ENCODE data around the gene TTYH3.
"Not testable (repeated sequence)": the region's sequence is repeated elsewhere in the genome, so short reads cannot be mapped to it uniquely, and the experiment has no call there.

TTYH3 gene

DNA sequence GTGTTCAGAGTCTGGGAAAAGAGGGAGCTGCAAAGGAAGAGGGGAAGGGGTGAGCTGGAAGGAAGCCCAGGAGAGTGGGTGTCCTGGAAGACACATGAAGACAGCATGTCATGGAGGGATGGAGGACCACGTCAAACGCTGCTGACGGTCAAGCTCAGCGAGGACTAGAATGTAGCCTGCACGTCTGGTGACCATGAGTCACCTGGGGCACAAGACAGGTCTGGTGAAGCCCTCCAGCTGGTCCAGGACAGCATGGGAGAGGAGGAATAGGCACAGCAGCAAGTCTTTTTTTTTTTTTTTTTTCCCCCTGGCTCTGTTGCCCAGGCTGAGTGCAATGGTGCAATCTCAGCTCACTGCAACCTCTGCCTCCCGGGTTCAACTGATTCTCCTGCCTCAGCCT lies 36.6 kb downstream of the TTYH3 start:
- no peak for DNase-seq

DNA sequence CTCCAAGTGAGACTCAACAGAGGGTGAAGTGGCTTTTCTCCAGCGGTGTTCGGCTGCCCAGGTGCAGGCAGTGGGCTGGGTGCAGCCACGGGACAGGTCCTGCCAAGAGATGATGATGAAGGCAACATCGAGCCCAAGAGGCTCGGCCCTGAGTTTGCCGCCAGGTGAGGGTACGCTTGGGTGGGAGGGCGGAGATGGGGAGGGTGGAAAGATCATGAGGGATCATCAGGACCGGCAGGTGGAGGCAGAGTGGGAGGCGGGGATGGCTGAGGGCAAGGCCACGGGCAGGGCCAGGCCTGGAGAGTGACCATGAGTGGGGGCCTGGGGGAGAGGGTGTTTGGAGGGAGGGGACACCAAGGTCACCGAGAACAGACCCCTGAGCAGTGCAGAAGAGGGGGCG lies 38.4 kb downstream of the TTYH3 start:
- DNase-seq: no peak

DNA sequence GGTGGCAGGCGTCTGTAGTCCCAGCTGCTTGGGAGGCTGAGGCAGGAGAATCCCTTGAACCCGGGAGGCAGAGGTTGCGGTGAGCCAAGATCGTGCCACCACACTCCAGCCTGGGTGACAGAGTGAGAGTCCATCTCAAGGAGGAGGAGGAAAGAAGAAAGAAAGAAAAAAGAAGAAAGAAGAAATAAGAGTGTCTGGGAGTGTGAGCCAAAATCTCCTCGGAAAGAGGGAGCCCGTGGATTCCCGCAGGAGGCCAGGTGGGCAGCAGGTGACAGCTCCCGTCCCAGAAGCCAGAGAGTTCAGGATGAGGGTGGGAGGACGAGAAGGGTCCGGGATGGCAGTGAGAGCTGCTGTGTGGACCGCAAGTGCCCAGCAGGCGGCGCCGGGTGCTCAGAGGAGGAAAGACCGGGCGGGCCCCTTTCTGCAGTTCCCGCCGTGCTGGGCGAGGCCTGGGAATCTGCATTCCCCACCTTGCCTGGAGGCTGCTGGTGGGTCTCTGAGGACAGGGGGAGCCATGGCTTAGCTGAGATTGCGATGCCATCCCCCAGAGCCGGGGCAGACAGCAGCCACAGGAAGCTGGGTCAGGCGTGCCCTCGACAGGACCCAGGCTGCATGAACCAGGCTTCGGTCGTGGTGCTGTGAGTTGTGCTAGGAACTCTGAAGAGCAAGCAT lies 39.1 kb downstream of the TTYH3 start:
- peak; percentile 43 to 73 for DNase-seq

DNA sequence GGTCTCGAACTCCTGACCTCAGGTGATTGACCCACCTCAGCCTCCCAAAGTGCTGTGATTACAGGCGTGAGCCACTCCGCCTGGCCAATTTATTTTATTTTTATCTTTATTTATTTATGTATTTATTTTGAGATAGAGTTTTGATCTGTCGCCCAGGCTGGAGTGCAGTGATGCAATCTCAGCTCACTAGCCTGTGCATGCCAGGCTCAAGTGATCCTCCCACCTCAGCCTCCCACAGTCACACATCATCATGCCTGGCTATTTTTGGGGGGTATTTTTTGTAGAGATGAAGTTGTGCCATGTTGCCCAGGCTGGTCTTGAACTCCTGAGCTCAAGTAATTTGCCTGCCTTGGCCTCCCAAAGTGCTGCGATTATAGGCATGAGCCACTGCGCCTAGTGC lies 41.4 kb downstream of the TTYH3 start:
- not testable (repeated sequence) for DNase-seq

DNA sequence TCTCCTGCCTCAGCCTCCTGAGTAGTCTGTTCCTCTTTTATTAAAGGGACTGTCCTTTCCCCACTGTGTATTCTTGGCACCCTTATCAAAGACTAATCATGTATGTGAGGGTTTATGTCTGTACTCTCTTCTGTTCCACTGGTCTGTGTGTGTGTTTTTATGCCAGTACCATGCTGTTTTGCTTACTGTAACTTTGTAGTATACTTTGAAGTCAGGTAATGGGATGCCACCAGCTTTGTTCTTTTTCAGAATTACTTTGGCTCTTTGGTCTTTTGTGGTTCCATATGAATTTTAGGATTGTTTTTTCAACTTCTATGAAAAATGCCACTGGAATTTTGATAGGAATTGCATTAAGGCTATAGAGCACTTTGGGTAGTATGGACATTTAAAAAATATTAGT lies 42.1 kb downstream of the TTYH3 start:
- DNase-seq: no peak

DNA sequence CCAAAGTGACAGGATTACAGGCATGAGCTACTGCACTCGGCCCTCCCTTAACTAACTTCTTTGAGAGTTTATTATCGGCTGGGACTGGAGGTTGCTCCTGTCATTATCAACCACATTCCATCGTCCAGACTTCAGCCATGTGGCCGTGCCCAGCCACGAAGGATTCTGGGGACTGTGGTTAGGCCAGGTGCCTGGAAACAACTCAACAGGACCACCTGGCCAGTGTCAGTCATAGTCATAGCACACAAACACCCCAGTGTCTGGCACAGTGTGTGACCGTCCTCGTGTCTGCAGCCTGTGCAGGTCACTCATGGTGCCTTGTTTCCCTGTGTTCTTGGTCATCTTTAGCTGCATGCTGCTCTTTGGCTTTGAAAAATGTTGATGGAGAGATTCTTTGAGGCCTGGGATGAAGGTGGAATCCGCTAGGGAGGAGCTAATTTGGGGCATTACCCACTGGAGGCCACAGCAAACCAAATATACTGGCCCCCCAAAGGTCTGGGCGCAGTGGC lies 43.5 kb downstream of the TTYH3 start:
- no peak for DNase-seq

DNA sequence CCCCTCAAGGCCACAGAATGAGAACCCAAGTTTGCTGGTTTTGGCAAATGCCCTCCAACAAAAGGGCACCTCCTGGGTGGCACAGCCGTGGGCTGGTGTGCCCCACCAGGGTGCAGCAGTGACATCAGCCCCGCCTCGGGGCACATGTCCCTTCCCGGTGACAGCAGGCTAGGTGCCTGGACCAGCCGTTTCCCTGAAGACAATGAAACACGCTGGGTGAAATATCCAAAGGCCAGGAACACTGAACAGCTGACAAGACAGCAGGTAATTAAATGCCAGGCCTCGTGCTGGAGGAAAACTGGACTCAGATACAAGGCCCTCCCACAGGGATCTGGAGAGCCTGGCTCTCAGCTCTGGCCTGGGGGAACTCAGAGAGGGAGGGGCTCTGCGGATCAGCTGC lies 44.8 kb downstream of the TTYH3 start:
- DNase-seq: not testable (repeated sequence)

DNA sequence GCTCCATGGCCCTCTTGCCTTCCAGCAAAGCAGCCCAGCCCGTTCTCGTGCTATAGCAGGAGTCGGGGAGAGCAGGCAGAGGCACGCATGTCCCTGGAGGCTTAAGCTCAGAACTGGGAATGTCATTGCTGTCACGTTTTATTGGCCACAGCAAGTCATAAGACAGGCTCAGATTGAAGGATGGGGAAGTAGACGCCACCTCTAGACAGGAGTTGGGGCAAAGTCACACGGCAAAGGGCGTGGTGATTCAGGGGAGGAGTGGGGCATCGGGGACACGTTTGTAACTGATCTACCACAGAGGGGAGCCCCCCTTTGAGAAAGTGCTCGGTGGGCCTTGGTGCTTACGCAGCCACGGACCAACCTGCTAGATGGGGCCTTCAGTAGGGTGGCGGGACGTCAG lies 46.7 kb downstream of the TTYH3 start:
- not testable (repeated sequence) for DNase-seq

DNA sequence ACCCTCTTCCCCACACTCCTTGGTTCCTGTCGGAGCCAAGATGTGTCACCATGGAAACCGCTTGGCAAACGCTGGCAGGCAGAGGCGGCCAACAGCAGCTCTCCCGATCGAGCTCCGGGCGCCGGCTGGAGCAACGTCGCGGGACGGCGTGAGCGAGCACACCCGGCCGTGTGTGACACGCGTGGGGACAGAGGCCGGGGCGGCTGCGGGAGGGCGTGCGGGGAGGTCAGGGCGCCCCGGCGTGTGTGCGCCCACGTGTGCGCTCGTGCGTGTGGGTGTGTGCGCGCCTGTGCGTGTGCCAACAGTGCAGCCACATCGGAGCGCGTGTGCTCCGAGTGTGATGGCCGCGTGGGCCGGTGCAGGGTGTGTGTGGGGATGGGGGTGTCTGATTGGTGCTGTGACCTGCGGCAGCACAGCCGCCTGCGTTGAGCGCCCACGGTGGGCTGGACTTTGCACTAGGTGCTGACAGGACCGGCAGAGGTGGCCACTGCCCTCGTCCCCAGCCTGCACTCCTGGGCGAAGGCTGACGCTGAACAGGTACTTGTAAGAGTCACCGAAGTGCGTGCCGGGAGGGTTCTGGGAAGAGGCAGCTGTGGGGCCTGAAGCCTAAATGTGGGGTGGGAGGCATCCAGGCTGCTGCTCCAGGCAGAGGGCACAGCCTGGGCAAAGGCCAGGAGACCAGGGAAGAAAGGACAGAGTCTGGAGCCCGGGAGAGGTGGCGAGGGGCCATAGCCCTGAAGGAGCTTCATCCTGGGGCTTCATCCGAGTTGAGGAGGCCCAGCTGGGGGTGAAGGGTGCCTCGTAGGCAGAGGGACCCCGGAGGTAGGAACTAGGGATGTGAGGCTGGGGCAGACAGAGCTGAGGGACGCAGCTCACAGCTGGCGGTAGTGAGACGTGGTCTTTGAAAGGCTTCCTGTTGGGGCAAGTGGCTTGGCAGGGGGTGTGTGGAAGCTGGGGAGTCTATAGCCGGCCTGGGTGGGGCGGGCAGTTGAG lies 47.6 kb downstream of the TTYH3 start:
- not testable (repeated sequence) for DNase-seq

DNA sequence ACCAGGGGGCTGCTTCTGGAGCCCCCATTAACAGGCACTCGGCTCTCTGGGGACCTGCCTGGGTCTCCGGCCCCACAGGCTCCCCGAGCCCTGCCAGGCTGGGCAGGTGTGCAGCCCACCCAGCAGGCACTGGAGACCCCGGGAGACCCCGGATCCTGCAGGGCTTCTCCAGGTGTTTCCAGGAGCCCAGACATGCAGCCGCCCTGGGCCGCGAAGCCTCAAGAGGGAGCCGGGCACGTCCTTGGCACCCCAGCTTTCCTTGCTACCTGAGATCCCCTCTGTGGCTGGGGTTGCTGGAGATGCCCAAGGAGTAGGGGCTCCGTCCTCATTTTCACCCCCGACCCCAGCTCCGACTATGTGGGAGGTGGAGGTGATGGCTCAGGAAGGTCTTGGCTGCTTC lies 48.5 kb downstream of the TTYH3 start:
- DNase-seq: no peak

DNA sequence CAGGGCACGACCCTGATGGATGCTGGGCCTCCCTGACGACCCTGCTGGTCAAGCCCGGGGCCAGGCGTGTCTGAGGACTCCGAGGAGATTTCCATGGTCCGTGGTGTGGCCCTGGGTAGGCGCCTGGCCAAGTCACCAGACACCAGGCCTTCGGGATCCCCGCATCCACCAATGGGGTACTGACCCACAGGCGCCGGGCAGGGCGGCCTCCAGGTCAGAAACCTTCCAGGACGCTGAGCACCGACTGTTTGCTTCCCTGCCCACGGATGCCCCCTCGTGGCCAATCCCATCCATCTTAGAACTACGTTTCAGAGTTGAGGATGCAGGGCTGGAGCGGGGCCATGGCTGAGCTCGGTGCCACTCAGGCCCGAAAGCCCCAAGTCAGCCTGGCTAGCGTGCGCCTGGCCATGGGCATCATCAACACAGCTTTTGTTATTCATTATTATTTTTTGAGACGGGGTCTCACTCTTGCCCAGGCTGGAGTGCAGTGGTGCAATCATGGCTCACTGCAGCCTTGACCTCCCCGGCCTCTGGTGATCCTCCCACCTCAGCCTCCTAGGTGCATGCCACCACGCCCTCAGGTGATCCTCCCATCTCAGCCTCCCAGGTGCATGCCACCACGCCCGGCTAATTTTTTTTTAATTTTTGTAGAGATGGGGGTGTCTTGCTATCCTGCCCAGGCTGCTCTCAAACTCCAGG lies 49.2 kb downstream of the TTYH3 start:
- peak; percentile 25 to 58 for DNase-seq

DNA sequence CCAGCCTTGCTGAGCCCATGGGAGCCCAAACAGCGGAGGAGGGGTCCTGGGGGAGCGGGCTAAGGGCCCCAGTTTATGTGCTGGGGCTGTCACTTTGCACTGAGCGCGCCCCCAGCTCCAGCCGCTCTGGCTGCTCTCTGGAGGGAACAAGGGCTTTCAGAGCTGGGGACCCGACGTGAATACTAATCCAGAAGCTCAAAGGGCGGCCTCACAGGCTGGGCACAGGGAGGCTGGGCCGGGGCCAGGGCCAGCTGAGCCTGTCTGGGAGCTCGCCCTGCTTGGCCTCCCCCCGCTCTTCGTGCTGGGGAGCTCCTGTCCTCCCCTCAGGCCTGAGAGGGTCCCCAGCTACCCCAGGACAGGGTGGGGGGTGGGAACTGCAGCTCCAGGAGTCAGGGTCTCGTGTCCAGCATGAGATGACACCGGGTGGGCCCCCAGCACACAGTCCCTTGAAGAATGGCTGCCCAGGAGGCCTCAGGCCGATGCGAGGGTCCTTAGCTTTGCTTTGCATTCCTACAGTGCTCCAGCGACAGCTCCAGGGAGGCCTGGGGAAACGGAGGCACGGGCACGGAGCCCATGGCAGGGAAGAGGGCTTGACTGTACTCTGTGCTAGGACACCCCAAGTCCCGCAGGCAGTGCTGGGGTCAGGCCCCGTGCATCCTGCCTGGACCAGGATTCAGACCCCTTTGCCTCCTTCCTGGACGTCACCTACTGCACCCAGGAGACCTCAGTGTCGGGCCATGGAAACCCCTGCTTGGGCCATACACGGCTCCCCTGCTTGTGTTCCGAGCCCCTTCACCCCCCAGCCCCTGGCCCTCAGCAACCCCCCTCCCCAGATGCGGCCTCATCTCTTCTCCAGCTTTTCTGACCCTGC lies 50.4 kb downstream of the TTYH3 start:
- DNase-seq: no peak

DNA sequence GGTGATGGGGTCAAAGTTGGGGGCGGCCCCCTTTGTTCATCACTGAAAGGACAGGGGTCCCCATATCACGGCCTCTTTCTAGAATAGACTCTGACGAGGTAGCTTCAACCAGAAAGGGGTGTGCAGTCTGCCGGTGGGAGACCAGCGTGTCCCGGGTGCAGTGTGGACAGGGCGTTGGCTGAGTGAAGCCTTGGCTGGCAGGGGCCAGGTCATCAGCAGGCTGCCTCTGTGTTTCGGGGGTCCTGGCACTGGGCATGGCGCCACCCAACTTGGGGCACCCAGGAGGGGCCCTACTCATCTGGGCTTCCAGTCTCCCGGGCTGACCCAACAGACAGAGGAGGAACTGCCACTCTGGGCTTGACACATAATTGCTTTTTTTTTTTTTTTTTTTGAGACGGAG lies 52.7 kb downstream of the TTYH3 start:
- DNase-seq: no peak

DNA sequence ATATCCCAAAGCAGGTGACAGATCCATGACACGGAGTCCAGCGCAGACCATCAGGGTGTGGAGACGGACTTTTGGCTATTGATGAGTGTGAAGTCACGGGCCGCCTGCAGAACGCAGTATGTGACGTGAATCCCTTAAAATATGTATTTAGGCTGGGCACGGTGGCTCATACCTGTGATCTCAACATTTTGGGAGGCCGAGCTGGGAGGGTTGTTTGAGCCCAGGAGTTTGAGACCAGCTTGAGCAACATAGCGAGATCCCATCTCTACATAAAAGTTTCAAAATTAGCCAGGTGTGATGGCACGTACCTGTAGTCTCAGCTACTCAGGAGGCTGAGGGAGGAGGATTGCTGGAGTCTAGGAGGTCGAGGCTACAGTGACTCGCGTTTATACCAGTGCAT lies 54.3 kb downstream of the TTYH3 start:
- no peak for DNase-seq

DNA sequence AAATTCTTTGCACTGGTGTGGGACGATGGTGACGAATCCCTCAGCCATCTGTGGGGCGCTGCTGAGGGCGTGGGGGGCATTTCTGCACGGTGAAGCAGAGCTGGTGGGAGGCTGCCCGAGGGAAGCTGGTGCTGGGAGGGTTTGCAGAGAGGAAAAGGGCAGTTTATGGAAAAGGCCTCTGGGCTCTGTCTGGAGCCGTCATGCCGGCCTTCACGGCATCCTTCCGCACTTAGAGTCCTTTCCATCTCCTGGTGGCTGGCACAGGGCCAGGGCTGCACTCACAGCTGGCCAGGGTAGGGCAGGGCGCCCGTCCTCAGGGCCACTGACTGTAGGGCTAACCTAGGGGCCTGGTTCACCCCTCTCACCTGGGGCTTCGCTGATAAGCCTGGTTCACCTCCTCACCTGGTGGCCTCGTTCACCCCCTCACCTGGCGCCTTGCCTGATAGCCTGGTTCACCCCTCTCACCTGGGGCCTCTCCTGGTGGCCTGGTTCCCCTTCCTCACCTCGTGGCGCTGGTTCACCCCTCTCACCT lies 55.6 kb downstream of the TTYH3 start:
- DNase-seq: no peak

DNA sequence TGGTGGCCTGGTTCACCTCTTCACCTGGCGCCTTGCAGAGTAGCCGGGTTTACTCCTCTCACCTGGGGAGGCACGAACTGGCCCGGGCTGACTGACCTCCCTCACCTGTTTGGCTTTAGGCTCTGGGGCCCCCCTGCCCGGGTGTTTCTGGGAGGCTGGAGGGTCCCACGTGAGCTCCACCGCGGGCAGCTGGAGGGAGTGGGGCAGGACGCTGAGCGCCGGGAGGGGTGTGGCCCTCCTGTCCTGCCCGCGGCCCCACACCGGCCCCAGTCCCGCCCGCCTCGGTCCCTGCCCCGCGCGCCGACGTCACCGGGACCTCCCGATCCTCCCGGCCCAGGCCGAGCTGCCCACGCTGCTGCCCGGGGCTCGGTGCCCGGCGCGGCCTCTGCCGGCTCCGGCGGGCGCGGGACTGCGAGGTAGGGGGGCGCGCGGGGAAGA lies 56.1 kb downstream of the TTYH3 start, which contains the start of gene AMZ1:
AMZ1 (plus strand) TSS at position 322 of the 438 bp plus-strand sequence. CDS start 12,250 bp downstream, outside the sequence.
- no peak for DNase-seq

DNA sequence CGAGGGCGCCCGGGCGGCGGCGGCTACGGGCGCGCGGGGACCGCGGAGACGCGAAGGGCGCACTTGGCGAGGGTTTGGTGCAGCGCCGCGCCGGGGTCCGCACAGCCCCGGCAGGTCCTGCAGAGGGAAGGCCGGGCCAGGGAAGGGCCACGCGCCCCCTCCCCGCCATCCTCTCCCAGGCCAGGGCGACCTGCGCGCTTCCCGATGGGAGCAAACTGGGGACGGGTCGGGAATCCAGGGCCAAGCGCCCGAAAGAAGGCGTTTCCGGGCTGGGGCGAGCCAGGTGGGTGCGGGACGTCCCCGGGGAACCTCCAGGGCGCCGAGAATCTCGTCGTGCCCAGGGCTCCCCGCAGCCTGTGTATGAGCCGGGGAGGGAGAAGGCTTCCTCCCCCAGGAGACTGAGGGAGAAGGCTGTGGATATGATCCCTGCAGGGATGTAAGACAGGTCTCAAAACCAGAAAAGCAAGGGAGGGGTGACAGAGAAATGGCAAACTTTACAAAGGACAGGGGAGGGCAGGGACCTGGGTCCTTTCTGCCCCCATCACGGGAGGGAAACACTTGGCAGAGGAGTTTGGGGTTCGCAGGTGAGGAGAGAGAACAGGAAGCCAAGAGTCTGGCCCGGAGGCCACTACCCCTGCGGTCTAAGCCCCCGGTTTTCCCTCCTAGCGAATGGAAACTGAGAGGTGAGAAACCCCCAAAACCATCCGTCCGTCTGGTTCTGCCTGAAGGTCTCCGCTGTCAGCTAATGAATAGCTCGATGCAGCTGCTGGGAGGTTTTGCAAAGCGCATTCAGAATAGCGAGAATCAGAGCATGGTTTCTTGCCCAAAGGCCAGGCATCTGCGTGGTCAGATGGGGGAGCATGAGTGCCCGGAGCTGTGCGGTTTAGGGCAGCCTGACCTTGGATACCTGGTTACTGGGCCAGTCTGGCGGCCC lies 56.9 kb downstream of the TTYH3 start:
- no peak for DNase-seq

DNA sequence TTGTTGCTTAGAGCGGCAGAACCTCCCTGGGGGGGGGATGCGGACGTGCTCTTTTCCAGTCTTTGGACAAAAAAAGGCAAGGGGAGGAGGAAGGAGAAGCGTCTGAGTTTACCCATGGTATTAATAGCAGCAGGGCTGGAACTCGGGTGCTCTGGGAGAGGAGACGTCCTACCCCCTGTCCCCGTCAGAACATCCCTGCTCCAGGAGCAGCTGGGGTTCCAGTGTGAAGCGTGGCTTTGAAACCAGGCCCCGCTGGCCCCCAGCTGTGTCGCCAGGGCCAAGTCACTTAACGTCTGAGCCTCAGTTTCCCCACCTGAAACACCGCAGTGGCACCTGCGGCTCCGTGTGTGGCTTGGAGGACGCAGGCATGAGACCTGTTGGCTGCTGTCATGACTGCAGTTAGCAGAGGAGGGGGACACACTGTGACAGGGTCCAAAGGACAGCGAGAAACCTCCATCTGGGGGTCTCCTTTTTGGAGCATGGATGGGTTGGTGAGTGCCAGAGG lies 57.6 kb downstream of the TTYH3 start:
- DNase-seq: no peak

DNA sequence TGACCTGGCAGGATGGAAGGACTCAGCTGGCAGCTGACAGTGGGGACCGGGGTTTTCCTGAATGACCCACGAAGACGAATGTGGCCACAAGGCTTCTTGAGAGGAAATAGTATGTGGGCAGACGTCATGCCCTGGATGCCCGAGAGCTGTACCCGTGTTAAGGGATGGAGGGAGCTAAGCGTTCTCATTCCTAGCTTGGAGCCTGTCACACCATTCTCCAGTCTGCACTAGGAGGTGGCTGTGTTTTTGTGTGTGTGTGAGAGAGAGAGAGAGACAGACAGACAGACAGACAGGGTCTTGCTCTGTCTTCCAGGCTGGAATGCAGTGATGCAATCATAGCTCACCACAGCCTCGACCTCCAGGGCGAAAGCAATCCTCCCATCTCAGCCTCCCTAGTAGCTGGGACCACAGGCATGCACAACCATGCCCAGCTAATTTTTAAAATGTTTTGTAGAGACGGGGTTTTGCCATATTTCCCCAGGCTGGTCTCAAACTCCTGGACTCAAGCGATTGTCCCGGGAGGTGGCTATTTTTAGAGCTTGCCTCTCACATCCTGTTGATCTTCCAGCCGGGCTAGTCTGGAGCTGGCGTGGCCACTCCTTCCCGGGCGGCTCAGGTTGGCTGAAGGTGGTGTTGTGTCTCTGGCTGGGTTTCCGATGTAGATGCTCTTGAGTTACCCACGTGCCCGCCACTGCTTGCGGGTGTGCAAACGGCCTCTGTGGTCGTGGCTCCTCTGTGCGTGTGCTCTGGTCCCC lies 58.3 kb downstream of the TTYH3 start:
- no peak for DNase-seq
